HG02623 (cell line): Measurements from ENCODE around the gene DPF3.
"Not testable (repeated sequence)": the region's sequence is repeated elsewhere in the genome, so short reads cannot be mapped to it uniquely, and the experiment has no call there.

Source experiments
- ATAC-seq: cut with Tn5 transposase; IDR thresholded peaks from one replicate; pipeline ENCODE4 v1.9.1; 2021; ENCODE audit warnings: moderate library complexity; ENCODE audit not compliant: unreplicated experiment

Gene DPF3

DNA sequence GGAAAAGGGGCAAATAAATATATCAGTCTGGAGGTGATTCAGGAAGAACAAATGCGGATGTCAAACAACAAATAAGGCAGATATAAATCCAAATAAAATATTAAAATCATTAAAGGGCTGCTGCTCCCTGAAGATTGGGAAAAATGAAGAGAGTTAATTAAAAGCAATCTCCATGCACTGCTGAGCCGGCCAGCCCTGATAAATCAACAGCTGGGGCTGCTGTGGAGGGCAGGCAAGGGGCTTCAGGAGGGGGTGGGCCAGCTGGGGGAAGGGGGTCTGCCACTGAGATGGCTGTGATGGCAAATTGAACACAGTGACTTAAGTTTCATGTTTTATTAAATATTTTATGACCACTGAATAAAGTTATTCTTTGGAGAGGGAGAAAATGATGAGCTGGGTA, 12.4 kb downstream of the DPF3 start:
- no peak for ATAC-seq

DNA sequence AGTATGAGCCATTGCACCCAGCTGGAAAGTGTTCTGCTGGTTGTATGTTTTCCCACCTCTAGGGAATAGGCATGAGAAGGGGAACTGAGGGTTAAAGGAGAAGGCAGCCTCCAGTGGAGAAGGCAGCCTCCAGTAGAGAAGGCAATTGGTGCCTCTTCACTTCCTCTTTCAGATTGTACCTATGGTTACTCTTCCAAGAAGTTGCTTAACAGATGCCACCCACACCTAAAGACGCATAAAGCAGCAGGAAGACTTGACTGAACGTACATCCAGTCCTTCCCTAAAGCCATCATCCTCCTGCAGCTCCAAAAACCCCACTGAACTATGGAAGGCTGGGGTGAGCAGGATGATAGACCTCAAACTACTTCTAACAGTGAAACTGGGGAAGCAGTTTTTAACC, 13.1 kb downstream of the DPF3 start:
- ATAC-seq, result no peak

DNA sequence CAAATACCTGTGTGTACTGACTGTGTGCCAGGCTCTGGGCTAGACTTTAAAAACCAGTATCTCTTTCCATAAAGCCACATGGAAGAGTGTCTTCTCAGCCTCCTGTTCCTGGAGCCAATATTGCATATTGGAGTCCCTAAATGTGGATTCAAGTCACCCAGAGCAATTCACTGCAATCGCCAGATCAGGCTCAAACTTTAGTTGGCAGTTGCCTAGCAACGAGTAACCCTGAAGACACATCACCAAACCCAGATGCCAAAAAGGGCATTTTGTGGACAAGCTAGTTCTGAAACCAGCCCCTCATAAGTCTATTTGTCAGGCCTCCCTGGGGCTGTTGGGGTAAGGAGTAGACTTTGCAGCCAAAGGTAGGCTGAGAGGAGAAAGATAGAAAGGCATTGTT, 13.7 kb downstream of the DPF3 start:
- no peak for ATAC-seq

DNA sequence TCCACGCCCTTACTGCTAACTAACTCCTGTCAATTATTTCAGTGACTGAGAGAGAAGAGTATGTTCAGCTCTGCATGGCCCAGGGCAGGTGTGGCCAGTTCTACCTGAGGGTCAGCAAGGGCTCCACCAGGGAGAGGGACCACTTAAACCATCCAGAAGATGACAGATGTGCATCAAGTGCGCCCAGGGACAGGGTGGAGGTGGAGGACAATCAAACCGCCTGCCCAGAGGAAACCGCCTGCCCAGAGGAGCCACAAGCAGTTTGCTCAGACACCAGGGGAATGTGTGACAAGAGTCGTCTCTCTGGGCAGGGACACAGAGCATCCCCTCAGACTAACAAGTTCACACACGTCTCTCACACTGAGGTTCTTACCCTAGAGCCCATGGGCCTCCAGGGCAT, 14.5 kb downstream of the DPF3 start:
- ATAC-seq, result no peak

DNA sequence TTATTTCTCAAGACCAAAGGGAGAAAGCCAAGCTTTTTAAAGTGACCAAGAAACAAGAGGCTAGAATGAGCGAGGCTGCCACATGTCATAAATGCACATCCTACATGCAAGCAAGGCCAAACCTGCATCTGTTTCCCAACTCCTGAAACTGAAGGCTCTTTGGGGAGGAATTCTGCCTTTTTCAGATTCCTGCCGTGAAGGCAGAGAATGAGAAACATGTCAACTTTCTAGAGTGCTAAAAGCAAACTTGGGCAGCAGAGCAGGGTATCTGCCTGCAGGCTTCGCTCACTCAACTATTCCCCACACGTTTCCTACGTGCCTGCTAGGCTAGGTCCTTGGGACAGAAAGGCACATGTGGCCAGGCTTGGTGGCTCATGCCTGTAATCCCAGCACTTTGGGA, 15.2 kb downstream of the DPF3 start:
- no peak for ATAC-seq

DNA sequence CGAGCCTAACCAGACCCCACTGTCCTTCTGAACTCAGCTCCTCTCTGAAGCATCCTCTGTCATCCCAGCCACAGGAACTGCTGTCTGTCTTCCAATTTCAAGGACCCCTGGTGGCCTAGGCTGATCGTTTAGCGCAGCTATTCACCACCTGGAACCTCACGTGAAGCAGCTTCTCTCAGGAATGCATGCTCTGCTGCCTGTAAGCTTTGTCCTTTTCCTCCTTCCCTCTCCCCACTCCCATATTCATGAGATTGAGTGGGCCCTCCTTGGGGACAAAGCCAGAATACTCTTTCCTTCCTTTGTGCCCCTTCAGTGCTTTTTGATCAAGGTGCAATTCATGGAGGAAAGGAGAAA, 17.2 kb downstream of the DPF3 start:
- no peak for ATAC-seq

DNA sequence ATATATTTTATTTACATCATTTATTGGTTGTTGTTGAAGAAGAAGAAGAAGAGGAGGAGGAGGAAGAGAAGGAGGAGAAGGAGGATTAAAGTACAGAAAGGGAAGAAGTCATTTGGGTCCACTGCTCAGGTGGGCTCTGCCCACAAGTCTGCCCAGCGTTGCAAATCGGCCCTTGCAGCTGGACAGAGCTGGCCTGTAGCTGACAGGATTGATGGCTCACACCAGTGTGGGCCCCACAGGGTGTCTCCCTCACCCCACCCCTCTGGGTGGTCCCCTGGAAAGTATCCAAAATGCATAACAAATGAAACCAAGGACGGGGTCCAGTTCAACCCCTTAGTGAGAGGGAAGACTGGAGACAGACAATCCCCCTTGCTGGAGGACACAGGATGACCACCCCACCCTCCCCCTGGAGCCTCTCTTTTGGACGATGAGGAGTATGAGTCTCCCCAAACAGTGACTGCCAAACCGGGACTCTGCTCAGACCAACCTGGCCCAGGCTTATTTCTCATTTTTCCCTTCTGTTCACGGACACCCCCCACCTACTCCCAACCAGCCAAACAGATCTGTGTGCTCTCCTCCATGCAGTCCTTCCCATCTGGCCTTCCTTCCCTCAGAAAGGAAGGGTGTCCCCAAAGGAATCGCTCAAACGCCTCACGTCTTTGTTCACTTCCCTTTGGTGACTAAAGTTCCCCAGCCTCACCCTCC, 17.7 kb downstream of the DPF3 start:
- ATAC-seq, result no peak

DNA sequence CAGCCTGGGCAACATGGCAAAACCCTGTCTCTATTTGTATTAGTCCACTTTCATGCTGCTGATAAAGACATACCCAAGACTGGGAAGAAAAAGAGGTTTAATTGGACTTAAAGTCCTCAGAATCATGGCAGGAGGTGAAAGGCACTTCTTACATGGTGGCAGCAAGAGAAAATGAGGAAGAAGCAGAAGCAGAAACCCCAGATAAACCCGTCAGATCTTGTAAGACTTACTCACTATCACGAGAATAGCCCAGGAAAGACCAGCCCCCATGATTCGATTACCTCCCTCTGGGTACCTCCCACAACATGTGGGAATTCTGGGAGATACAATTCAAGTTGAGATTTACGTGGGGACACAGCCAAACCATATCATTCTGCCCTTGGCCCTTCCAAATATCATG, 23.0 kb downstream of the DPF3 start:
- ATAC-seq, result not testable (repeated sequence)

DNA sequence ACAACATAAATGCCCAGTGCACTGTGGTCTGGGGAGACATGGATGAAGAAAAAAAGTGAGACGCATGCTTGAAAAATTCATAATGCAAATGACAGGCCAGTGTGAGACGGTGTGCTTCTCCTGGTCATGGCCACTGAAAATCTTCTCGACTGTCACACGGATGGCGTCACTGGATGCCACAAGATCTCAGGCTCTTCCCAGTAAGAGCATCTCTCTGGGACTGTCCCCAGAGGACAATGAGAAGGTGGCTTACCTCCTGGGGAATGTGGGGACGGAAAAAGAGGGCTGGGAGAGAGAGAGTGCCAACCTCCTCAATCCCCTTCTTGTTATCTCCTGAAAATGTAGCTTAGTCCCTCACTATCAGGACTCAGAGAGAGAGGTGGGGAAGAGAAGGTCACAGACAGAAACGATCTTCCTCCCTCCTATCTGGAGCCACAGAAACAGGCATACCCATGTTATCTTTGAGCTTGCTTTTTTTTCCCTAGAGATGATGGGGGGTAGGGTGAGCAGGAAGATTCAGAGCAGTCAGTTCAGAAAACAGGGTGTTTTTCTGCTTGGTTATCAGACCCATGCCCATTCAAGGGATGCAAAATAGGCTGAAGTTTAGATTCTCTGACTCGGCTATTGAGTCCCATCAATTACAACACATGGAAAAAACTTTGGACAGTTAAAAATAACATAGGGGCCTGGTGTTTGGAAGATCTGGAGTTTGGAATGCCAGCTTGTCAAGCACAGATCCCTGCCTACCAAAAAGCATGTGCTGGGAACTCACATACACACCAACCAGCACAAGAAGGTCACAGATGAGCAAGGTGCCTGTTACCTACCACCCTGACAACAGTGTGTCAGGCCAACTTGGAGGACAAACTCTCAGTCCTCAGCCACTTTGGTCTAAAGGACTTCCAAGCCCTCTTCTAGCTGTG, 24.2 kb downstream of the DPF3 start:
- ATAC-seq, result no peak

DNA sequence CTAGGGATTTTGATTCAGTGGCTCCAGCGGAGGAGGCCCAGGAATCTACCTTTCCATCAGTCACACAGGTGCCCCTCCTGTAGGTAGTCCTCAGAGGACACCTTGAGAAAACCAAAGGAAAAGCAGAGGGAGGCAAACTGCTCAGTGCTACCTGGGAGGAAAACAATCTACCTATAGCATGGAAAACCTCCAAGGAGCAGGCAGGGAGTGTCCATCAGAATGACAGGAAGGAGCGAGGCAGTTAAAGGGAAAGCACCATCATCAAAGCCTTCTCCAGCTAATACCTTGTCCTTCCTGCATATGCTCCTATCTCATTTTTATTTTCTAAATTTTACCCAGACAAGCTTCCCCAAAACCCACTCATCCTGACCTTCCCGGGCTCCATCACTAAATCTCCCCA, 25.4 kb downstream of the DPF3 start:
- no peak for ATAC-seq

DNA sequence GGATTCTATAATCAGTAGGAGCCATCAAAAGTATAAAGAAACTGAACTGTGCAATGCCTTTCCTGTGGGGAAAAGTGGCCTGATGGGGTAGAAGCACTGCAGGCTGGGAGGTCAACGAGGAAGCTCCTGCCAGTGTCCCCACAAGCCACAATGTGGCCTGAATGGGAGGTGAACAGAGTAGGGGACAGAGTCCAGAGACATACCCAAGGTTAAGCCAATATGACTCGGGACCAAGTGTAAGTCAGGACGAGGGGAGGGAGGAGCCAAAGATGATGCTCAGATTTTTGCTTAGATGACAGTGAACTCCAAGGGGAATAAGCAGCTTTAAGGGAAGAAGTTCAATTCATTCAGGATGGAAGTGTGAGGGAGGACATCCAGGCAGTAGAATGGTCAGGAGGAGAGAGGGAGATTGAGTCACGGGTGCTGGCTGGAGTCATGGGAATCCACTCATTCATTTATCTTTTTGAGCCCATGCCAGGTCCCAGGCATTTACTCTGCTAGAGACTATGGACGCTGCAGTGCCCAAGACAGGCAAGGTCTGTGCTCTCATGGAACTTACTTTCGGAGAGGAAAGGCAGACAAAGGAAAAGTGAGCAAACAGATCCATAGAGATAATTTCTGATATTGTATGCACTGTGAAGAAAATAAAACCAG, 29.1 kb downstream of the DPF3 start:
- no peak for ATAC-seq

DNA sequence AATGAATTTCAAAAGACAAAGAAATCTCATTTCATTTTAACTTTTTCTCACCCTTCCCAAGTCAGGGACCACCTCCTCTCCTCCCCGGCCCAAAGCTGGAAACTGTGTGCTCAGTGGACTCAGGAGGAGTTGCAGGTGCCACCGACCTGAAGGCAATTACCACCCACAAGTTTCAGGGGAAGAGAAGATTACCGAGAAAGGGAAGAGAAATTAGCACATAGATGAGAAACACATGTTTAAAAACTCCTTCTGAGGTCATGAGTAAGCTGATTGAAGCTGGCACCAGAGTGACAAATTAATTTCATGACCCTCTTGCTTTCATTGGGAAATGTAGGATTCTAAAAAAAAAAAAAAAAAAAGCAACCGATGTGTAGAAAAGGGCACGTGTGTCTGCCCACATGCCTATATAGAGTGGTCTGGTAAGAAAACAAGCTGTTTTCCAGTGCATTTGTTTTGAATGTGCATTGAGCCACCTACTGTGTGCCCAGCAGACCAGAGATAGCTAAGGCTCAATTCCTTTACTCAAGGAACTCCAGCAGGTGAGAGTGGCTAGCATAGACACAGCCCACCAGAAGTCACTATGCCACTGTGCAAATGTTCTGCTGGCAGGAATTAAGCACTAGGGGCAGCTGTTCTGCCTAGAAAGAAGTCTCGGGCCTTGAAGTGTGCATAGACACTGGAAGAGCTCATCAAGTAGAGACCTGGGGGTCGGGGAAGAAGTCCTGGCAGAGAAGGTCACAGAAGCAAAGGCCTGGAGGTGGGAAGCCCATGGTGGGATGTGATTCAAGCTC, 30.5 kb downstream of the DPF3 start:
- peak; percentile 63 for ATAC-seq

DNA sequence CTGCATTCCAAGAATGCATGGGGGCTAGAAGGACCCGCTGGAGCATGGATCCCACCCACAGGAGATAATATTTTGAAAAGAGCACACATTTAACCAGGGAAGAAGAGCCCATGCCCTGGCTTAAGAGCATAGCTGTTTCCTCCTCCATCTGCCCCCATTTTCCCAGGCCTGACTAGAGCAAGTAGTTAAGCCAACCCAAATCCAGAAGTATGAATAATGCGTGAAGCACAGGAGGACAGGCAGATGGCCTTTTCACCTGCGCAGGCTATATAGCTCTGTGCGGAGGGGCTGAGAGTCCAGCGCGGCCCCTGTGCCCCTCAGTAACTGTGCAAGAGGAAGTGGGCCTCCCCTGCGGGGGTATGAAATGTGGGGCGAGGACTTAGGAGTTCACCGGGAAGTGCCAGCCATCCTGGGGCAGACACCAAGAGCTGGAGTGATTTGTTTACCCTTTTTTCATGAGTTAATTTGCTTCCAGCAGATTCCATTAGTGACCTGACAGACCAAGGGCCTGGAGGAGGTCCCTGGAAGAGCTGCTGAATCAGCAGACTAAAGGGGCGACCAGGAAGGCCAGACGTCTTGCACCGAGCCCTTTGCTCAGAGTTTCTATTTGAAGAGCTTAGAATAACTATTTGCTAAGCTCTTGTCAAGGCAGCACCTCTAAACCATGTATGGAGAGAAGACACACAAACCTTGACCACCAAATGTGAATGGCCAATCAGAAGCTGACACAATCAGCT, 37.2 kb downstream of the DPF3 start:
- no peak for ATAC-seq

DNA sequence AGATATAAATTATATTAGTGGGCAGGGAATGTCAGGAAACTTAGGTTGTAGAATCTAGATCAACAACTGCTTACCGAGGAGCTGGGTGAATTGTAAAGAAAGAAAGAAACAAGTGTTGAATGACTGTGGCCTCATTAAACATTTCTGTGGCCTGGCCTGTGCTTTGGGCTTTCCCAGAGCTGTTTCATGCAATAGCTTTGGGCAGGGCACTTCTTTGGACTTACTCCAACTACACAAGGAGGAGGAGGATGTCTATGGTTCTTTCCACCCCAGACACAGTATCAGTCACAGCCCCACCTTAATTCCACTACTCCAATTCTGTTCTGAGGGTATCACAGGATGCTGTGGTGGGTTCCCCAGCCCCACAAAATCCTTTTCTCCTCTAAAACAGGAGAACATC, 38.0 kb downstream of the DPF3 start:
- no peak for ATAC-seq

DNA sequence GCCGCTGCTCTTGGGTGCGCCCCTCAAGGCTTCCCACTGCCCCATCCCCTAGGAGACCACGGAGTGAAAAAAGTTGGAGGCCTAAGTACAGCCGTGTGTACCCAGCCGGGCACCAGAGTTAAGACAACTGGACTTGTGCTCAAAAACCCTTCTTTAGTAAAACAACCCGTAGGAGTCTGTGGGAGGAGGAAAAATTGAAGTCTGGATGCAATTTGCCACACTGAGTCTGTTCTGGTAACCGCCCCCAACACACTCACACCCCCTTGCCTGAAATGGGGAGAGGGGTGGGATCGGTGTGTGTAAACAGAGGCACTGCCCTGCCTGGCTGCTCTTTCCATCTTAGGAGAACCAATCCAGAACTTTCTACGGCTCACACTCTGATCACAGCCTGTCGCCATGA, 41.7 kb downstream of the DPF3 start:
- no peak for ATAC-seq

DNA sequence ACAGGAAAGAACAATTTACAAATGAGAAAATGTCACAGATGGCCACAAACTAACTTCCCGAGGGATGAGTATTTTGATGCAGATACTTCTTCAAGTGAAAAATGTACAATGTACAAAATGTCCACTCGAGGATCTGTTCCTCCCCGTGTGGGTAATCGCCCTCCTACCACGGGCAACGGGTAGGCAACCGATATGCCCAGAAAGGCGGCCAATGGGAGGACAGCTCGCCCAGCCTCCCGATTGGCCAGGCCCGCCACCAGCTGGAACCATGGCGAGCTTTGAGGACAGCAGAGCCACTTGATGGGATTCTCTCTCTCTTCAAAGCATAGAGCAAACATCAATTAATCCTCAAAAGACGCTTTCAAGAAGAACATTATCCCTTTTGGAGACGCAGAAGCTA, 42.3 kb downstream of the DPF3 start:
- no peak for ATAC-seq

DNA sequence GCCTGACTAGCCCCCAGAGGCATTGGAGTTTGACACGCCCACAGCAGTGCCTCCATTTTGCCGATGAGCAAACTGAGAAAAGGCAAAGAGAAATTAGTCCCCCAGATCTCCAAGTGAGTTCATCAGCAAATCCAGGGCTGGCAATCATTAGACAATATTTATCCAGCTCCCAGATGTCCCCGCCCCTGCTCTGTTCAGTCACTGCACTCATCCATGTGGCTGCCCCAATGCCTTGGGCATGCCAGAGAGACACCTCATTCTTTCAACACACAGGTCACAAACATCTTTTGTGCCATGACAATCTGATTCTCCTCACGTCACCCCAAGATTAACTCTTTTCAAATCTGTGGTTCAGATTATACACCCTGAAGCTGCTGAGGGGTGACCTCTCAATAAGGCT, 43.5 kb downstream of the DPF3 start:
- no peak for ATAC-seq

DNA sequence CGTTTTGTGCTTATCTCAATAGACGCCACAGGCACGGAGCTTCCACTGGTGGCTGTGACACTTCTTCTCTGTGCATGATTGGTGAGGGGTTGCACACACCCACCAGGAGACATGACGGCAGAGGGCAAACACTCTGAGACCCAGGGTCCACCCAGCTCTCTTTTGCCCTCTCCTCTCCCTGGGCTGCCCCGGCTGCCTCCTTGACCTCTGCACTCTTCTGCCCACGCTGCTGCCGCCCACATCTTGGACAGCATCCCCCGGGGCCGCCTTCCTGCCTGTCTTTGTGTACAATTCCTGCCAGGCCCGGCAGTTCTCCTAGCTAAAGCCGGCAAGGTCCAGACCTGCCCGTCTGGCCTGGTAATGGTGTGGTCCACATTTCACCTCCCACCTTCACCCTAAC, 44.7 kb downstream of the DPF3 start:
- ATAC-seq, result no peak

DNA sequence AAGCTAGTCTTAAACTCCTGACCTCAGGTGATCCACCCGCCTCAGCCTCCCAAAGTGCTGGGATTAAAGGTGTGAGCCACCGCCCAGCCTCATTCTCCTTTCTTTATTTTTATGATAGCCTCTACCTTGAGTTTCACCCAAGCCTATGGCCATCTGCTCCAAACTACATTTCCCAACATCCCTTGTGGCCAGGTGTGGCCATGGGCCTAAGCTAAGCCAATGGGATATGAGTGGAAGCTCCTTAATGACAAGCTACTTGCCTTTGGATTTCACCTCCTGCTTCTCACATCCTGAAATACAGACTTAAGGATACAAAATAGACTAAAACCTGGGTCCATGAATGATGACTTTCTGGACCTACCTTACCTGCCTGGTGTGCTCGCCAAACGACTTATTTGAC, 46.2 kb downstream of the DPF3 start:
- ATAC-seq, result no peak

DNA sequence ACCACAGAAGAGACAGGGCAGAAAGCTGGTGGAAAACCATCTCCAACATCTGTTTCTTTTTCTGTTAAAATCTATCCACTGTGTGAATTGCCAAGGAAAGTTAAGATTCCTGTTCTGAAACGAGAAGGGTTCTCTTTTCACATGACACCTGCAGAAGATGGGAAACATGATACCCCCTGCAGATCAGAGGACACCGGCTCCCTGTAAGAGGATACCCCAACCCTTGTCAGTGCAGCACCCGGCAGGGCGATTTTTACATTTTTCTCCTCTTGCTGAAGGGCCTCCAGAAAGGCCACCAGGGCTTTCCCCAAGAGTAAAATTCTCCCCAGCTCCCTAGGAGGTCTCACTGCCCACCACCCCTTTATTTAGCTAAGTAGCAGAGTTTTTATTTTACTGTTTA, 48.2 kb downstream of the DPF3 start:
- no peak for ATAC-seq

DNA sequence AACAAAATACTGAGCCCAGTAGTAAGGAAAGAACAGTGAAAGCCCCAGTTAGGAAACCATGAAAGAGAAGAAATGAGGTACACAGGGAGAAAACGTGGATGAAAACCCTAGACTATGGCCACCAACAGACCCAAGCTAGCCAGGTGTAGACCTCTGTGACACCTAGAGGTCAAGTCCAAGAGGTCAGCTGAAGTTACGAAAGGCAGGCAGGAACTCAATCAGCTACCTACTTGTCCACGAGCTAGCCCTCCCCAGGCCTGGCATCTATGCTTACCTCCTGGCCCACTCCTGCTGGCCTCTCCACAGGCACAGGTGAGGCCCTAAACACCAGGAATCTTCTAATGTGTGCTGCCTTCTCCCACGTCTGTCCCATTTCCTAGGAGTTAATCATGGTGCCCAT, 48.7 kb downstream of the DPF3 start:
- no peak for ATAC-seq
